PC-9 (cell line): ENCODE measurements around the gene VPS39. TPM values are rescaled to one million over a fixed set of nuclear protein-coding genes. Genes with fewer than 3 reads are reported as not detected.

ENCODE experiments used
- BruUV-seq: library from RNA; stranded (reverse); fragments of 400-500 nt; replicated peaks from 2 replicates; lab custom pipeline; 2021; lab: Mats Ljungman, UMichigan
- CTCF ChIA-PET: fragments of 300-600 bp; sonication (Branson Sonifier 250); formaldehyde crosslinking; loops from one replicate; lab custom pipeline; 2022; ENCODE audit warnings: antibody characterized with exemption; lab: Charles Lee
- POLR2A ChIA-PET: fragments of 300-600 bp; sonication (Branson Sonifier 250); formaldehyde crosslinking; loops from one replicate; lab custom pipeline; 2022; ENCODE audit warnings: antibody characterized with exemption; ENCODE audit not compliant: unreplicated experiment; lab: Charles Lee
- DNase-seq, 2 experiments: peaks; one replicate each; pipeline versions ENCODE4 v3.0.0 to v3.0.0-alpha.2; 2015 to 2022; ENCODE audit warnings: mixed read lengths in 1 of 2
- H2AFZ ChIP-seq: fragments of 200-600 bp; sonication (generic); 2 replicates; pipeline ENCODE4 v1.8.1; 2017; ENCODE audit warnings: antibody characterized with exemption
- H3F3A ChIP-seq: fragments of 200-600 bp; sonication (generic); 2 replicates; pipeline ENCODE4 v1.8.1; 2017; ENCODE audit warnings: antibody characterized with exemption, mild to moderate bottlenecking, low read depth; ENCODE audit not compliant: insufficient read depth
- H3K27ac ChIP-seq: fragments of 200-600 bp; sonication (generic); 2 replicates; pipeline ENCODE4 v1.6.1; 2016; ENCODE audit warnings: mixed run types
- H3K27me3 ChIP-seq: fragments of 200-600 bp; sonication (generic); 2 replicates; pipeline ENCODE4 v1.6.1; 2016; ENCODE audit warnings: low read depth, mixed run types; ENCODE audit not compliant: insufficient read depth
- H3K36me3 ChIP-seq: fragments of 200-600 bp; sonication (generic); 2 replicates; pipeline ENCODE4 v1.6.1; 2016; ENCODE audit warnings: low read depth, mixed run types
- H3K4me1 ChIP-seq: fragments of 200-600 bp; sonication (generic); replicated peaks from 2 replicates; pipeline ENCODE4 v1.6.1; 2016; ENCODE audit warnings: mixed run types; ENCODE audit not compliant: insufficient read depth
- H3K4me2 ChIP-seq: fragments of 200-600 bp; sonication (generic); 2 replicates; pipeline ENCODE4 v1.6.1; 2017; ENCODE audit warnings: mixed run types
- H3K4me3 ChIP-seq: fragments of 200-600 bp; sonication (generic); 2 replicates; pipeline ENCODE4 v1.6.1; 2016; ENCODE audit warnings: mixed run types
- H3K79me2 ChIP-seq: fragments of 200-600 bp; sonication (generic); 2 replicates; pipeline ENCODE4 v1.6.1; 2017; ENCODE audit warnings: low read depth, mixed run types
- H3K9me2 ChIP-seq: fragments of 200-600 bp; sonication (generic); 2 replicates; pipeline ENCODE4 v1.8.1; 2017; ENCODE audit warnings: mild to moderate bottlenecking; ENCODE audit not compliant: insufficient read depth
- H3K9me3 ChIP-seq: fragments of 200-600 bp; sonication (generic); 2 replicates; pipeline ENCODE4 v1.8.1; 2016; ENCODE audit warnings: low read depth; ENCODE audit not compliant: insufficient read depth
- H4K20me1 ChIP-seq: fragments of 200-600 bp; sonication (generic); 2 replicates; pipeline ENCODE4 v1.8.1; 2017; ENCODE audit not compliant: insufficient read depth
- CTCF ChIP-seq: fragments of 200-600 bp; sonication (generic); conservative IDR thresholded peaks from 2 replicates; pipeline ENCODE4 v1.6.1; 2017; ENCODE audit warnings: mixed run types, antibody characterized with exemption, mild to moderate bottlenecking, moderate library complexity
- EZH2 ChIP-seq: fragments of 200-600 bp; sonication (generic); IDR thresholded peaks from 2 replicates; pipeline ENCODE4 v1.8.0; 2017; ENCODE audit warnings: antibody characterized with exemption, low read depth
- intact Hi-C: fragments of 100-400 bp; cut with micrococcal nuclease; formaldehyde crosslinking; loops from one replicate; pipeline ENCODE4 v1.10.0; 2022; ENCODE audit not compliant: unreplicated experiment
- total RNA-seq: library from RNA; stranded (reverse); gene quantifications from 2 replicates; pipeline ENCODE4 v1.2.3, GENCODE V29; 2021

The VPS39 gene
- total RNA-seq, 1 experiment from 2014 or later = 57.6 TPM

- H3K4me2 ChIP-seq = no peak overlapping the region
- no peaks in the 10 kb centered on the region; the same call in 1 of the 2 replicates for H3K9me3 ChIP-seq
- no peak for DNase-seq
- H4K20me1 ChIP-seq = no peaks in the 10 kb centered on the region
- H3K36me3 ChIP-seq = no peaks in the 10 kb centered on the region
- CTCF ChIA-PET = interaction anchor here (1.1 kb wide), 1 partner anchor 51 kb away, joined by 3 read pairs; no protein-coding TSS in a partner anchor
- TF ChIP-seq EZH2 = no peak
- TF ChIP-seq CTCF = no peak
- H3K9me2 ChIP-seq = no peaks in the 10 kb centered on the region
- BruUV-seq = no TSS peak
- H3K27ac ChIP-seq = no peak overlapping the region
- no peak overlapping the region for H3K4me3 ChIP-seq
- H3K27me3 ChIP-seq = no peaks in the 10 kb centered on the region
- 0 out of 2 replicates have a peak, but pooled peaks cover 7% of the 10 kb centered on the region for H3K4me1 ChIP-seq
- intact Hi-C loops = loop anchor here (10.0 kb wide), 2 partner anchors 519 to 1231 kb away; no protein-coding TSS in a partner anchor
- no peaks in the 10 kb centered on the region for H3K79me2 ChIP-seq
- no peak overlapping the region for H2AFZ ChIP-seq
- POLR2A ChIA-PET = no interaction called here
- 0 out of 2 replicates have a peak, but pooled peaks cover 6% of the 10 kb centered on the region for H3F3A ChIP-seq
These were observed 72.8 kb downstream of the VPS39 start for GRCh38 chr15:42135351-42135750.

GRCh38 chr15:42134617-42135245, 73.4 kb downstream of the VPS39 start:
- DNase-seq = no peak
- H3K4me3 ChIP-seq = no peak overlapping the region
- no peaks in the 10 kb centered on the region for H4K20me1 ChIP-seq
- no peaks in the 10 kb centered on the region for H3K27me3 ChIP-seq
- TF ChIP-seq EZH2 = no peak
- TF ChIP-seq CTCF = no peak
- H3K36me3 ChIP-seq = no peaks in the 10 kb centered on the region
- H3K9me2 ChIP-seq = no peaks in the 10 kb centered on the region
- no peaks in the 10 kb centered on the region for H3K79me2 ChIP-seq
- no peak overlapping the region for H3K4me2 ChIP-seq
- intact Hi-C loops = loop anchor here (1.0 to 10.0 kb wide), 6 partner anchors 52 to 1230 kb away; partner anchors contain the start of gene MAPKBP1
- H3K27ac ChIP-seq = no peak overlapping the region
- no TSS peak for BruUV-seq
- ChIA-PET POLR2A (no interaction called here), CTCF (interaction anchor here (1.0 to 1.1 kb wide), 2 partner anchors 50 to 54 kb away, joined by 3 to 5 read pairs; no protein-coding TSS in a partner anchor)
- 0 out of 2 replicates have a peak, but pooled peaks cover 6% of the 10 kb centered on the region for H3F3A ChIP-seq
- no peaks in the 10 kb centered on the region; the same call in 1 of the 2 replicates for H3K9me3 ChIP-seq
- 0 out of 2 replicates have a peak, but pooled peaks cover 7% of the 10 kb centered on the region for H3K4me1 ChIP-seq
- H2AFZ ChIP-seq = no peak overlapping the region

GRCh38 chr15:42133886-42134502, 74.1 kb downstream of the VPS39 start:
- ChIA-PET POLR2A (no interaction called here), CTCF (interaction anchor here (0.6 to 1.3 kb wide), 4 partner anchors 50 to 110 kb away, joined by 3 to 12 read pairs (median 4); no protein-coding TSS in a partner anchor)
- no peaks in the 10 kb centered on the region for H3K27me3 ChIP-seq
- H2AFZ ChIP-seq = no peak overlapping the region
- TF ChIP-seq CTCF (peak; percentile 75), EZH2 (no peak)
- DNase-seq = peak in 1 of 2 experiments; percentile 66
- no peak overlapping the region for H3K27ac ChIP-seq
- H3K79me2 ChIP-seq = no peaks in the 10 kb centered on the region
- no peaks in the 10 kb centered on the region for H3K36me3 ChIP-seq
- no peaks in the 10 kb centered on the region for H3K9me3 ChIP-seq
- H3K4me2 ChIP-seq = no peak overlapping the region
- intact Hi-C loops = loop anchor here (1.0 to 10.0 kb wide), 6 partner anchors 52 to 1229 kb away; partner anchors contain the start of gene MAPKBP1
- 0 out of 2 replicates have a peak, but pooled peaks cover 7% of the 10 kb centered on the region for H3K4me1 ChIP-seq
- BruUV-seq = no TSS peak
- no peaks in the 10 kb centered on the region for H4K20me1 ChIP-seq
- no peaks in the 10 kb centered on the region for H3K9me2 ChIP-seq
- H3K4me3 ChIP-seq = no peak overlapping the region
- H3F3A ChIP-seq = 0 out of 2 replicates have a peak, but pooled peaks cover 6% of the 10 kb centered on the region
